SK-N-SH treated with all-trans-retinoic acid at 6 μM for 48 hours (cell line): ENCODE results near the gene KAT5.

Experiments used
- ATAC-seq: fragments of 200-7000 bp; cut with Tn5 transposase; 3 replicates; pipeline ENCODE4 v1.9.1; 2020; ENCODE audit warnings: mild to moderate bottlenecking, moderate library complexity
- ARNTL ChIP-seq: fragments of 450-650 bp; formaldehyde crosslinking; IDR thresholded peaks from 2 replicates; pipeline ENCODE4 v1.5.0; 2020; ENCODE audit warnings: low read depth, mild to moderate bottlenecking, moderate library complexity, borderline replicate concordance
- CREB5 ChIP-seq: fragments of 250-450 bp; sonication (Bioruptor Pico); IDR thresholded peaks from 2 replicates; pipeline ENCODE4 v1.5.1; 2020; ENCODE audit warnings: low read depth, mild to moderate bottlenecking, moderate library complexity
- ESRRG ChIP-seq: fragments of 250-450 bp; sonication (Bioruptor Pico); IDR thresholded peaks from 2 replicates; pipeline ENCODE4 v1.6.1; 2021; ENCODE audit warnings: mild to moderate bottlenecking
- GLIS3 ChIP-seq: fragments of 250-450 bp; sonication (Bioruptor Pico); IDR thresholded peaks from 2 replicates; pipeline ENCODE4 v1.5.0; 2020; ENCODE audit warnings: mild to moderate bottlenecking, moderate library complexity
- ISL1 ChIP-seq: fragments of 250-450 bp; sonication (Bioruptor Pico); IDR thresholded peaks from 2 replicates; pipeline ENCODE4 v2.1.2; 2022; ENCODE audit warnings: mild to moderate bottlenecking, moderate library complexity
- OSR1 ChIP-seq: fragments of 250-450 bp; sonication (Bioruptor Pico); IDR thresholded peaks from 2 replicates; pipeline ENCODE4 v1.8.0; 2022; ENCODE audit warnings: moderate library complexity, mild to moderate bottlenecking, inconsistent platforms
- PPARA ChIP-seq: fragments of 250-450 bp; sonication (Bioruptor Pico); IDR thresholded peaks from 2 replicates; pipeline ENCODE4 v1.5.0; 2020; ENCODE audit warnings: mild to moderate bottlenecking, borderline replicate concordance
- RARB ChIP-seq: fragments of 250-450 bp; sonication (Bioruptor Pico); IDR thresholded peaks from 2 replicates; pipeline ENCODE4 v1.8.0; 2021; ENCODE audit warnings: mild to moderate bottlenecking, moderate library complexity
- SNAI2 ChIP-seq: fragments of 250-450 bp; sonication (Bioruptor Pico); IDR thresholded peaks from 2 replicates; pipeline ENCODE4 v1.5.0; 2020; ENCODE audit warnings: mild to moderate bottlenecking, moderate library complexity
- TCF4 ChIP-seq: fragments of 250-450 bp; sonication (Bioruptor Pico); IDR thresholded peaks from 2 replicates; pipeline ENCODE4 v1.8.0; 2021; ENCODE audit warnings: mild to moderate bottlenecking, moderate library complexity, borderline replicate concordance
- TOX ChIP-seq: fragments of 250-450 bp; sonication (Bioruptor Pico); IDR thresholded peaks from 2 replicates; pipeline ENCODE4 v1.8.0; 2021; ENCODE audit warnings: mild to moderate bottlenecking, moderate library complexity, borderline replicate concordance
- TSHZ2 ChIP-seq: fragments of 250-450 bp; sonication (Bioruptor Pico); IDR thresholded peaks from 2 replicates; pipeline ENCODE4 v1.5.0; 2020; ENCODE audit warnings: mild to moderate bottlenecking, moderate library complexity
- ZFP30 ChIP-seq: fragments of 450-650 bp; formaldehyde crosslinking; IDR thresholded peaks from 2 replicates; pipeline ENCODE4 v1.5.0; 2022; ENCODE audit warnings: mild to moderate bottlenecking, moderate library complexity
- ZNF565 ChIP-seq: fragments of 450-650 bp; formaldehyde crosslinking; conservative IDR thresholded peaks from 2 replicates; pipeline ENCODE4 v1.5.0; 2020; ENCODE audit warnings: low read depth, mild to moderate bottlenecking, moderate library complexity
- ZNF70 ChIP-seq: fragments of 450-650 bp; formaldehyde crosslinking; IDR thresholded peaks from 2 replicates; pipeline ENCODE4 v1.5.0; 2020; ENCODE audit warnings: mild to moderate bottlenecking, moderate library complexity
- ZNF8 ChIP-seq: fragments of 450-650 bp; formaldehyde crosslinking; IDR thresholded peaks from 2 replicates; pipeline ENCODE4 v1.5.0; 2020; ENCODE audit warnings: mild to moderate bottlenecking, moderate library complexity
- TF ChIP-seq, protein P1 (sequence below): fragments of 250-450 bp; sonication (Bioruptor Pico); IDR thresholded peaks from 2 replicates; pipeline ENCODE4 v1.8.0; 2021; ENCODE audit warnings: low read depth, mild to moderate bottlenecking, moderate library complexity, borderline replicate concordance

The KAT5 gene

GRCh38 chr11:65698205-65698604 lies 13.8 kb upstream of the KAT5 start:
- ATAC-seq = no peak
- no peak for TF ChIP-seq ZNF565 (CRISPR knock-in tag)
- TF ChIP-seq TSHZ2 (CRISPR knock-in tag) = no peak
- no peak for TF ChIP-seq TCF4 (CRISPR knock-in tag)
- TF ChIP-seq CREB5 (CRISPR knock-in tag) = no peak
- TF ChIP-seq TOX = no peak
- TF ChIP-seq, protein P1, sequence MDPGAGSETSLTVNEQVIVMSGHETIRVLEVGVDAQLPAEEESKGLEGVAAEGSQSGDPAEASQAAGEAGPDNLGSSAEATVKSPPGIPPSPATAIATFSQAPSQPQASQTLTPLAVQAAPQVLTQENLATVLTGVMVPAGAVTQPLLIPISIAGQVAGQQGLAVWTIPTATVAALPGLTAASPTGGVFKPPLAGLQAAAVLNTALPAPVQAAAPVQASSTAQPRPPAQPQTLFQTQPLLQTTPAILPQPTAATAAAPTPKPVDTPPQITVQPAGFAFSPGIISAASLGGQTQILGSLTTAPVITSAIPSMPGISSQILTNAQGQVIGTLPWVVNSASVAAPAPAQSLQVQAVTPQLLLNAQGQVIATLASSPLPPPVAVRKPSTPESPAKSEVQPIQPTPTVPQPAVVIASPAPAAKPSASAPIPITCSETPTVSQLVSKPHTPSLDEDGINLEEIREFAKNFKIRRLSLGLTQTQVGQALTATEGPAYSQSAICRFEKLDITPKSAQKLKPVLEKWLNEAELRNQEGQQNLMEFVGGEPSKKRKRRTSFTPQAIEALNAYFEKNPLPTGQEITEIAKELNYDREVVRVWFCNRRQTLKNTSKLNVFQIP = no peak
- TF ChIP-seq ZNF70 = no peak
- no peak for TF ChIP-seq ARNTL (CRISPR knock-in tag)
- TF ChIP-seq GLIS3 (CRISPR knock-in tag) = no peak
- TF ChIP-seq ZNF8 = no peak
- no peak for TF ChIP-seq RARB (CRISPR knock-in tag)
- TF ChIP-seq OSR1 (CRISPR knock-in tag) = no peak
- TF ChIP-seq ESRRG (CRISPR knock-in tag) = no peak
- TF ChIP-seq ZFP30 (CRISPR knock-in tag) = no peak
- TF ChIP-seq PPARA (CRISPR knock-in tag) = no peak
- TF ChIP-seq SNAI2 = no peak

- TF ChIP-seq ZNF565 (CRISPR knock-in tag) = no peak
- no peak for TF ChIP-seq ARNTL (CRISPR knock-in tag)
- no peak for TF ChIP-seq CREB5 (CRISPR knock-in tag)
- no peak for TF ChIP-seq SNAI2
- TF ChIP-seq ZFP30 (CRISPR knock-in tag) = no peak
- TF ChIP-seq ESRRG (CRISPR knock-in tag) = no peak
- ATAC-seq = no peak
These were observed 12.7 kb upstream of the KAT5 start for GRCh38 chr11:65699306-65699705.

DNA sequence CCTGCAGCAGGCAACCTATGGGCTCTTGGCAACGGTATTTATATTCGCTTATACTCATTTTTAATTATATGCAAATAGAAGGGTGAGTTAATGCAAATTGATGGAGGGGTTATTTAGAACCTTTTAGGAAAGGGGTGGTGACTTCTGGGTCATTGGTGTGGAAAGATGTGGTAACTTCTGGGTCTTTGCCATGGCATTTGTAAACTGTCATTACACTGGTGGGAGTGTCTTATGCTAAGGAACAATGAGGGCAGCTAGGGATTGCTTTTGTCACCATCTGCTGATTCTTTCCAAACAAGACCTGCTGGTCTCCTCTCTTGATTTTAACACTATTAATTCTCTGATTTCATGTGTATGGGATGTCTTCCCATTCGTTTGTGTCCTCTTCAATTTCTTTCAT lies 11.7 kb upstream of the KAT5 start:
- no peak for ATAC-seq

DNA sequence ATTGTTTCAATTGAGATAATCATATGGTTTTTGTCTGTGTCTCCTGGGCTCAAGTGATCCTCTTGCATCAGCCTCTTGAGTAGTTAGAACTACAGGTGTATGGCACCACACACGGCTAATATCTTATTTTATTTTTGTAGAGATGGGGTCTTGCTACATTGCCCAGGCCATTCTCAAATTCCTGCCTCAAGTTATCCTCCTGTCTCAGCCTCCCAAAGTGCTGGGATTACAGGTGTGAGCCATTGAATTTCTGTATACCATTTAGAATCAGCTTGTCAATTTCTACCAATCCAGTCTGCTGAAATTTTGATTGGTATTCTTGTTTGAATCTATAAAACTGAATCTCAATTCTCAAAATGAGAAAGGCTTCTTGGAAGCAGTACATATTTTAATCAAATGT lies 10.4 kb upstream of the KAT5 start:
- ATAC-seq = no peak
- TF ChIP-seq SNAI2 (no peak), TCF4 (CRISPR knock-in tag) (no peak), ZNF565 (CRISPR knock-in tag) (no peak), RARB (CRISPR knock-in tag) (no peak), ZNF70 (no peak), TSHZ2 (CRISPR knock-in tag) (no peak), PPARA (CRISPR knock-in tag) (no peak), ESRRG (CRISPR knock-in tag) (no peak), ISL1 (CRISPR knock-in tag) (no peak), OSR1 (CRISPR knock-in tag) (no peak), ZFP30 (CRISPR knock-in tag) (no peak), ARNTL (CRISPR knock-in tag) (no peak)
- TF ChIP-seq, protein P1 = no peak

More for the DNA sequence above, 11.7 kb upstream of the KAT5 start:
- TF ChIP-seq SNAI2 = no peak
